ENCODE data around the gene SCP2.

Gene SCP2

GRCh38 chr1:53073287-53073686 is 146.2 kb downstream of the SCP2 start:
- no peak overlapping the region for H3K4me3 ChIP-seq (ENCODE audit: low read depth, low read length)
- POLR2A ChIA-PET: interaction anchor here (0.6 kb wide), 1 partner anchor 81 kb away, joined by 3 read pairs; no protein-coding TSS in a partner anchor
- TF ChIP-seq CTCF (IDR thresholded peaks at IDR 0.05; ENCODE audit: insufficient read depth, low read length, missing control alignments): no peak
- no peak for DNase-seq (ENCODE audit: low read depth, low spot score)
- CTCF ChIA-PET: no interaction called here

- DNase-seq (ENCODE audit: low read depth, low spot score): no peak
- TF ChIP-seq CTCF (IDR thresholded peaks at IDR 0.05; ENCODE audit: insufficient read depth, low read length, missing control alignments): no peak
- no peak overlapping the region for H3K4me3 ChIP-seq (ENCODE audit: low read depth, low read length)
- ChIA-PET CTCF (no interaction called here), POLR2A (no interaction called here)
Observed at GRCh38 chr1:53073868-53074311, 146.8 kb downstream of the SCP2 start.

- DNase-seq (ENCODE audit: low read depth, low spot score): no peak
- ChIA-PET CTCF (interaction anchor here (0.7 kb wide), 1 partner anchor 104 kb away, joined by 3 read pairs; no protein-coding TSS in a partner anchor), POLR2A (no interaction called here)
- TF ChIP-seq CTCF (IDR thresholded peaks at IDR 0.05; ENCODE audit: insufficient read depth, low read length, missing control alignments): no peak
- no peak overlapping the region for H3K4me3 ChIP-seq (ENCODE audit: low read depth, low read length)
Observed at GRCh38 chr1:53074313-53075154, 147.5 kb downstream of the SCP2 start.

DNA sequence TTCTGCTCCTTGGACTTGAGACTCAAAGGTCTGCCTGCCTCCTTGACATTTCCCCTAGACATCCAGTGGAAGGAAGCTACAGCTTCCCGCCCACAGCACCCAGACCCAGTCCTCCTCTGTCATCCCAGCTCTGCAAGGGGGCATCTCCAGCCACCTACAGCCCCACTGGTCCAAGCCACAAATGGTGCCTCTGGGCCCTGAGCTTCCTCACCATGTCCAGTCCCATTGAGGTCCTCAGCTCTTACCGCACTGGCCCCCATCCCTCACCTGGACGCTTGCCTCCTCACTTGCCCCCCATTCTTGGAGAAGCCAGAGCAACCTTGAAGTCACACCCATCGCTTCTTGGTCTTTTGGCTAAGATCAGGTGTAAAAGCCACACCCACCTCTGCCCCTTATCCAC is 148.1 kb downstream of the SCP2 start:
- DNase-seq (ENCODE audit: low read depth, low spot score): no peak
- ChIA-PET POLR2A (no interaction called here), CTCF (interaction anchor here (0.7 kb wide), 1 partner anchor 103 kb away, joined by 3 read pairs; no protein-coding TSS in a partner anchor)
- no peak for TF ChIP-seq CTCF (IDR thresholded peaks at IDR 0.05; ENCODE audit: insufficient read depth, low read length, missing control alignments)
- H3K4me3 ChIP-seq (ENCODE audit: low read depth, low read length): no peak overlapping the region

GRCh38 chr1:53075761-53076163 is 148.7 kb downstream of the SCP2 start:
- CTCF ChIA-PET: no interaction called here

More at GRCh38 chr1:53075761-53076163, 148.7 kb downstream of the SCP2 start:
- no peak overlapping the region for H3K4me3 ChIP-seq (ENCODE audit: low read depth, low read length)
- DNase-seq (ENCODE audit: low read depth, low spot score): no peak
- POLR2A ChIA-PET: no interaction called here
- TF ChIP-seq CTCF (IDR thresholded peaks at IDR 0.05; ENCODE audit: insufficient read depth, low read length, missing control alignments): no peak

Measured in AG04449 (cell line).